Sigmoid colon (tissue), 7 donors: ENCODE results near the gene SLC13A4. TPM values are rescaled to one million over a fixed set of nuclear protein-coding genes. Genes with fewer than 3 reads are reported as not detected.
A peak's percentile ranks its signal among the peaks of the same experiment; 100 is the strongest.

ENCODE experiments used
- DNase-seq: peaks from one replicate; pipeline ENCODE4 v3.0.0-alpha.2; 2019
- H3K27ac ChIP-seq, 4 donors: fragments of 200-600 bp; sonication (generic); one replicate each; pipeline ENCODE4 v1.5.1; 2016 to 2019; ENCODE audit warnings: mild to moderate bottlenecking in 1 of 4
- H3K27me3 ChIP-seq, 3 donors: fragments of 200-600 bp; sonication (generic); one replicate each; pipeline ENCODE4 v1.5.1; 2019; ENCODE audit warnings: mild to moderate bottlenecking in 1 of 3
- H3K36me3 ChIP-seq, 4 donors: fragments of 200-600 bp; sonication (generic); one replicate each; pipeline ENCODE4 v1.5.1; 2016 to 2019
- H3K4me1 ChIP-seq, 4 donors: fragments of 200-600 bp; sonication (generic); one replicate each; pipeline ENCODE4 v1.5.1; 2017 to 2019
- H3K4me3 ChIP-seq, 4 donors: fragments of 200-600 bp; sonication (generic); one replicate each; pipeline ENCODE4 v1.5.1; 2017 to 2019; ENCODE audit warnings: mild to moderate bottlenecking in 2 of 4, moderate library complexity in 1 of 4
- H3K9me3 ChIP-seq, 4 donors: fragments of 200-600 bp in 3 of 4; sonication (generic) in 3 of 4; one replicate each; pipeline versions ENCODE4 v1.5.1 to v1.6.1; 2013 to 2019
- EP300 ChIP-seq, 4 donors: sonication (generic); formaldehyde crosslinking; IDR thresholded peaks; one replicate each; pipeline ENCODE4 v1.6.1; 2017; ENCODE audit warnings: antibody characterized with exemption in 4 of 4
- POLR2A ChIP-seq, 2 donors: fragments of 450-650 bp; IDR thresholded peaks; one replicate each; pipeline ENCODE4 v1.6.1; 2016; ENCODE audit warnings: antibody characterized with exemption in 2 of 2, mild to moderate bottlenecking in 2 of 2, moderate library complexity in 2 of 2
- POLR2AphosphoS5 ChIP-seq, 4 donors: sonication (generic); formaldehyde crosslinking; IDR thresholded peaks; one replicate each; pipeline ENCODE4 v1.6.1; 2017; ENCODE audit warnings: antibody characterized with exemption in 4 of 4
- WGBS, 2 donors: extraction: QIAGEN DNeasy Blood & Tissue Kit; methylation state at CpG; one replicate each; pipeline ENCODE4 v1.1.7; 2013; 5-methylcytosine and 5-hydroxymethylcytosine counted together
- intact Hi-C: fragments of 100-400 bp; cut with DNase I; formaldehyde crosslinking; loops from one replicate; pipeline ENCODE4 v1.15.1; 2023
- polyA plus RNA-seq, 3 donors: library from polyadenylated mRNA; stranded (reverse); fragments of 200-250 nt; gene quantifications; one replicate each; pipeline ENCODE4 v1.2.3, GENCODE V29; 2013
- total RNA-seq, 4 donors: library from RNA; depleted of rRNA; stranded (reverse); fragments of >200 nt; gene quantifications; one replicate each; pipeline ENCODE4 v1.1.0, GENCODE V29; 2016
- TF ChIP-seq, protein P1 (sequence below), 4 experiments: fragments of 450-650 bp in 3 of 4; fragments of 200-600 bp in 1 of 4; IDR thresholded peaks; one replicate each; pipeline ENCODE4 v1.5.1; 2016 to 2019; ENCODE audit warnings: antibody characterized with exemption in 4 of 4, mild to moderate bottlenecking in 3 of 4, moderate library complexity in 2 of 4
- donor health status: healthy with polysubstance abuse.
- donor health status: Bipolar disorder and iron deficiency.
- donor health status: healthy.

SLC13A4 gene
- total and polyA plus RNA-seq, 7 donors, result 0.12 to 0.60 (median 0.28) TPM; not detected in 4

DNA sequence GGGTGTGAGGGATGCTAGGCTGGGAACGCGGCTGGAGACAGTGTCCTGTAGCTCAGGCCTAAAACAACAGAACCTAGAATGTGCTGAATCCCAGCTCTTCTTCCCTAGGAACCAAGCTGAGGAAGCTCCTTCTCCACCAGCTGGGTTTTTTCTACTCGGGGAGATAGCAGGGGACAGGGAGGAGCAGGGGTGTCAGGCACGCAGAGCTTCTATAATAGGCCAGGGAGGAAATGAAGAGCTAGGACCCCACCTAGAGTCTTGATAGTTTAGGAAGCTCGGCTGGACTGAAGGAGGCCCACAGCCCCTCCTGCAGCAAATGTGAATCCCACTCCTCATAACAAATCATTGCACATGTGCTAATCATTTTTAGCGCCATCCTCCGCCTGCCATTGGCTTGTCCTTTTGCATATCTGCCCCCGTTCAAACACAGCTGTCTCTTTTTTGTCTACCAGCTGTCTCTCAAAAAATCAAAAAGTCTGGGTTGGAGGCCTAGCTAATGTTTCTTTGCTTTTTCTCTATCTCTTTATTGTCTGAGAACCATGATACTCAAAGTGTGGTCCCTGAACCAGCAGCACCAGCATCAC is 44.7 kb upstream of the SLC13A4 start:
- Histone ChIP-seq H3K4me1 (peaks cover 0 to 10% (median 0%) of the 10 kb centered on the region in 4 donors), H3K4me3 (no peak overlapping the region), H3K9me3 (no peaks in the 10 kb centered on the region), H3K27ac (peak overlapping the region in 2 of 4 donors; percentile 27 to 36), H3K27me3 (no peaks in the 10 kb centered on the region), H3K36me3 (no peaks in the 10 kb centered on the region)
- 76 to 86% methylated on average over 8 of the region's 8 CpGs for WGBS, 2 donors
- intact Hi-C loops, result no loop called here
- no peak for DNase-seq
- TF ChIP-seq POLR2A (IDR thresholded peaks at IDR 0.05) (no peak), POLR2AphosphoS5 (IDR thresholded peaks at IDR 0.05) (no peak), EP300 (IDR thresholded peaks at IDR 0.05) (no peak)
- TF ChIP-seq, protein P1, sequence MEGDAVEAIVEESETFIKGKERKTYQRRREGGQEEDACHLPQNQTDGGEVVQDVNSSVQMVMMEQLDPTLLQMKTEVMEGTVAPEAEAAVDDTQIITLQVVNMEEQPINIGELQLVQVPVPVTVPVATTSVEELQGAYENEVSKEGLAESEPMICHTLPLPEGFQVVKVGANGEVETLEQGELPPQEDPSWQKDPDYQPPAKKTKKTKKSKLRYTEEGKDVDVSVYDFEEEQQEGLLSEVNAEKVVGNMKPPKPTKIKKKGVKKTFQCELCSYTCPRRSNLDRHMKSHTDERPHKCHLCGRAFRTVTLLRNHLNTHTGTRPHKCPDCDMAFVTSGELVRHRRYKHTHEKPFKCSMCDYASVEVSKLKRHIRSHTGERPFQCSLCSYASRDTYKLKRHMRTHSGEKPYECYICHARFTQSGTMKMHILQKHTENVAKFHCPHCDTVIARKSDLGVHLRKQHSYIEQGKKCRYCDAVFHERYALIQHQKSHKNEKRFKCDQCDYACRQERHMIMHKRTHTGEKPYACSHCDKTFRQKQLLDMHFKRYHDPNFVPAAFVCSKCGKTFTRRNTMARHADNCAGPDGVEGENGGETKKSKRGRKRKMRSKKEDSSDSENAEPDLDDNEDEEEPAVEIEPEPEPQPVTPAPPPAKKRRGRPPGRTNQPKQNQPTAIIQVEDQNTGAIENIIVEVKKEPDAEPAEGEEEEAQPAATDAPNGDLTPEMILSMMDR (IDR thresholded peaks at IDR 0.05), result no peak

DNA sequence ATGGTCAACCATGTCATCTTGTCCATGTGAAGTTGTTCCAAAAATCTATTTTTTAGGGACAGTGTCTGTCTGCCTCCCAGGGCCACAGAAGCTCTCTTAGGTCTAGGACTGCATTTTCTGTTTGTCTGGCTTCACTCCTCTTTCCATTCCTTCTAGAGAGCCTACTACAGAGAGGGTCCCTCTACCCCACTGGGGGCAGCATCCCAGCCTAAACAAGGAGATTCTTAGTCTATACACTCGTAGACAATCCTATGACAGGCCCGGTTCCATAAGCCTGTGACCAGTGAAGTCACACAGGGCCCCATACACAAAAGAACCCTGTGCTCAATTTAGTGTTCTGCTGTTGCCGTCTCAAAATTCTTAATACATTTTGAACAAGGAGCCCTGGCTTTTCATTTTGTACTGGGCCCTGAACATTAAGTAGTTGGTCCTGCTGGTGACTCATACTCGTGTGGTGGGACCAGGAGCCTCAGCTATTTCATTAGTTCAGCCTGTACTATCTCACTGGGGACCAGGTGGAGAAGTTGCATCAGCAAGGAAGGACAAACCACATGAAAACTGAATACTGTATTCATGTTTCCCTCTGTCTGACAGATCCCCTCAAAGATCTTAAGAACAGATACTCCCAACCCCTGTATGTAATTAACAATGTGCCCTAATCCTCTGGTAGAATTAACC is 44.1 kb upstream of the SLC13A4 start:
- intact Hi-C loops, result no loop called here

DNA sequence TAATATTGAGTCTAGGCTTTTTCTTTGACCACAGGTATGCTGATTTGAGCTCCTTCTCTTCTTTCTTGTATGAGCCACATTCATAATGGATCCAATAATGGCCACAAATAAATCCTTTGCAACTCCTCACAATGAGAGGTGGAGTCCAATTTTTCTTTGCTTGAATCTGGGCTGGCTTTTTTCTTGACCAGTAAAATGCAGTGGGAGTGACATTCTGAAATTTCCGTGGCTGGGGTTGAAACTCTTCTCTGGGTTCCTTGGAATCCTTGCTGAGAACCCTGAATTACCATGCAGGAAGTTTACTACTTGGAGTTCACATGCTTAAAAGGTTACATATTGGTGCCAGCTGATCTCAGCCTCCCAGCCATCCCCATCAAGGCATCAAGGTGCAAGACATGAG is 43.1 kb upstream of the SLC13A4 start:
- Histone ChIP-seq H3K4me1 (peaks cover 0 to 10% (median 0%) of the 10 kb centered on the region in 4 donors), H3K36me3 (no peaks in the 10 kb centered on the region), H3K4me3 (no peak overlapping the region), H3K9me3 (no peaks in the 10 kb centered on the region), H3K27me3 (no peaks in the 10 kb centered on the region), H3K27ac (no peak overlapping the region)
- TF ChIP-seq, protein P1 (IDR thresholded peaks at IDR 0.05), result no peak
- no peak for TF ChIP-seq POLR2AphosphoS5 (IDR thresholded peaks at IDR 0.05)
- TF ChIP-seq POLR2A (IDR thresholded peaks at IDR 0.05), result no peak
- no peak for TF ChIP-seq EP300 (IDR thresholded peaks at IDR 0.05)
- 80 to 96% methylated on average over 1 of the region's 1 CpG for WGBS, 2 donors
- intact Hi-C loops, result no loop called here
- DNase-seq, result no peak

More for the DNA sequence above, 44.1 kb upstream of the SLC13A4 start:
- H3K9me3 ChIP-seq, result no peaks in the 10 kb centered on the region
- TF ChIP-seq POLR2AphosphoS5 (IDR thresholded peaks at IDR 0.05) (peak in 1 of 4 donors; percentile 41), EP300 (IDR thresholded peaks at IDR 0.05) (no peak)
- peaks cover 0 to 10% (median 0%) of the 10 kb centered on the region in 4 donors for H3K4me1 ChIP-seq
- 83 to 91% methylated on average over 4 of the region's 4 CpGs for WGBS, 2 donors
- no peak for DNase-seq
- no peaks in the 10 kb centered on the region for H3K27me3 ChIP-seq
- H3K4me3 ChIP-seq, result no peak overlapping the region
- H3K36me3 ChIP-seq, result no peaks in the 10 kb centered on the region
- H3K27ac ChIP-seq, result peak overlapping the region in 2 of 4 donors; percentile 27 to 36

DNA sequence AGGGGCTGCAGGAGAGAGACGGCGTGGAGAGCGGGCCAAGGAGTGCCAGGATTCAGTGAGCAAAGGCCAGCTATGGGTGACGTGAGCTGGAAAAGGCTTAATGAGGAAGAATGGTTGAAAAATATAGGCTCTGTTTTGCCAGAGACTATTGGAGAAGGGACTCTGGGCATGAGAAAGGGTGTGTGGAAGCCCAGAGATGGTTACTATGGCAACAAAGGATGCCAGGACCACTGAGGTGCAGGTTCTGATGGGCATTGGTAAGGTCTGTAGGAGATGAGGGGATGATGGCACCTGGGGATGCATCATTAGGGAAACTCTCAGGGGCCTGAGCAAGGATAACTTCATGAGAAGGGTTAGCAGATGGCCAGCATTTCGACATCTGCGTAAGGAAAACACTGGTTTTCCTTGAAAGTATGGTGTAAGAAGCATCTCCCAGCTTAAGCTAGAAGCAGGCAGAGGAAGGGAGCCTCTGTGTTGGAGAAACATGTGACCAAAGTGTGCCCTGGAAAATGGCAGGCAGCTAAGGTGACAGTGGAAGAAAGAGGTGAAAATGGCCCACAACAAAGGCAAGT is 42.2 kb upstream of the SLC13A4 start:
- DNase-seq, result no peak
- Histone ChIP-seq H3K9me3 (no peaks in the 10 kb centered on the region), H3K36me3 (no peaks in the 10 kb centered on the region), H3K27me3 (no peaks in the 10 kb centered on the region), H3K27ac (peak overlapping the region in 1 of 4 donors; percentile 32), H3K4me3 (no peak overlapping the region), H3K4me1 (peaks cover 0 to 10% (median 0%) of the 10 kb centered on the region in 4 donors)
- TF ChIP-seq POLR2A (IDR thresholded peaks at IDR 0.05) (no peak), POLR2AphosphoS5 (IDR thresholded peaks at IDR 0.05) (no peak), EP300 (IDR thresholded peaks at IDR 0.05) (no peak)
- TF ChIP-seq, protein P1 (IDR thresholded peaks at IDR 0.05), result no peak
- intact Hi-C loops, result no loop called here
- WGBS, 2 donors, result 92 to 96% methylated on average over 6 of the region's 6 CpGs
